ENCODE data around the gene ALLC. TPM values are rescaled to one million over a fixed set of nuclear protein-coding genes. Genes with fewer than 3 reads are reported as not detected.
A peak's percentile ranks its signal among the peaks of the same experiment; 100 is the strongest.

The ALLC gene
- total and polyA plus RNA-seq, 2 experiments from 2014 or later = not detected

GRCh38 chr2:3692375-3692774 is 34.4 kb downstream of the ALLC start:
- Histone ChIP-seq H3K79me2 (replicated peaks; ENCODE audit: insufficient read depth) (no peaks in the 10 kb centered on the region), H3K27me3 (ENCODE audit: insufficient read depth) (no peaks in the 10 kb centered on the region), H3K36me3 (ENCODE audit: insufficient read depth) (no peaks in the 10 kb centered on the region), H3K9me2 (ENCODE audit: insufficient read depth) (0 out of 2 replicates have a peak, but pooled peaks cover 3% of the 10 kb centered on the region), H4K20me1 (replicated peaks; ENCODE audit: insufficient read depth) (no peaks in the 10 kb centered on the region), H2AFZ (no peak overlapping the region), H3K27ac (ENCODE audit: low read depth) (no peak overlapping the region), H3F3A (replicated peaks; ENCODE audit: low read depth) (no peaks in the 10 kb centered on the region), H3K4me2 (no peak overlapping the region), H3K4me3 (no peak overlapping the region), H3K4me1 (ENCODE audit: insufficient read depth) (no peaks in the 10 kb centered on the region)
- ATAC-seq = peak; percentile 70
- Mint-ChIP-seq H3K9me3 (peaks cover 73% of the 10 kb centered on the region), H3K27me3 (ENCODE audit: insufficient read depth, low read depth, poor library complexity) (no peaks in the 10 kb centered on the region), H3K36me3 (ENCODE audit: low read depth) (peaks cover 8% of the 10 kb centered on the region; the same call in 2 of the 3 replicates), H3K4me1 (no peaks in the 10 kb centered on the region), H3K27ac (no peak overlapping the region), H3K4me3 (no peak overlapping the region)
- DNase-seq (ENCODE audit: low spot score) = peak; percentile 63
- TF ChIP-seq, protein P1, sequence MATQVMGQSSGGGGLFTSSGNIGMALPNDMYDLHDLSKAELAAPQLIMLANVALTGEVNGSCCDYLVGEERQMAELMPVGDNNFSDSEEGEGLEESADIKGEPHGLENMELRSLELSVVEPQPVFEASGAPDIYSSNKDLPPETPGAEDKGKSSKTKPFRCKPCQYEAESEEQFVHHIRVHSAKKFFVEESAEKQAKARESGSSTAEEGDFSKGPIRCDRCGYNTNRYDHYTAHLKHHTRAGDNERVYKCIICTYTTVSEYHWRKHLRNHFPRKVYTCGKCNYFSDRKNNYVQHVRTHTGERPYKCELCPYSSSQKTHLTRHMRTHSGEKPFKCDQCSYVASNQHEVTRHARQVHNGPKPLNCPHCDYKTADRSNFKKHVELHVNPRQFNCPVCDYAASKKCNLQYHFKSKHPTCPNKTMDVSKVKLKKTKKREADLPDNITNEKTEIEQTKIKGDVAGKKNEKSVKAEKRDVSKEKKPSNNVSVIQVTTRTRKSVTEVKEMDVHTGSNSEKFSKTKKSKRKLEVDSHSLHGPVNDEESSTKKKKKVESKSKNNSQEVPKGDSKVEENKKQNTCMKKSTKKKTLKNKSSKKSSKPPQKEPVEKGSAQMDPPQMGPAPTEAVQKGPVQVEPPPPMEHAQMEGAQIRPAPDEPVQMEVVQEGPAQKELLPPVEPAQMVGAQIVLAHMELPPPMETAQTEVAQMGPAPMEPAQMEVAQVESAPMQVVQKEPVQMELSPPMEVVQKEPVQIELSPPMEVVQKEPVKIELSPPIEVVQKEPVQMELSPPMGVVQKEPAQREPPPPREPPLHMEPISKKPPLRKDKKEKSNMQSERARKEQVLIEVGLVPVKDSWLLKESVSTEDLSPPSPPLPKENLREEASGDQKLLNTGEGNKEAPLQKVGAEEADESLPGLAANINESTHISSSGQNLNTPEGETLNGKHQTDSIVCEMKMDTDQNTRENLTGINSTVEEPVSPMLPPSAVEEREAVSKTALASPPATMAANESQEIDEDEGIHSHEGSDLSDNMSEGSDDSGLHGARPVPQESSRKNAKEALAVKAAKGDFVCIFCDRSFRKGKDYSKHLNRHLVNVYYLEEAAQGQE (IDR thresholded peaks at IDR 0.05; ENCODE audit: unreplicated experiment) = no peak
- TF ChIP-seq, protein P2, sequence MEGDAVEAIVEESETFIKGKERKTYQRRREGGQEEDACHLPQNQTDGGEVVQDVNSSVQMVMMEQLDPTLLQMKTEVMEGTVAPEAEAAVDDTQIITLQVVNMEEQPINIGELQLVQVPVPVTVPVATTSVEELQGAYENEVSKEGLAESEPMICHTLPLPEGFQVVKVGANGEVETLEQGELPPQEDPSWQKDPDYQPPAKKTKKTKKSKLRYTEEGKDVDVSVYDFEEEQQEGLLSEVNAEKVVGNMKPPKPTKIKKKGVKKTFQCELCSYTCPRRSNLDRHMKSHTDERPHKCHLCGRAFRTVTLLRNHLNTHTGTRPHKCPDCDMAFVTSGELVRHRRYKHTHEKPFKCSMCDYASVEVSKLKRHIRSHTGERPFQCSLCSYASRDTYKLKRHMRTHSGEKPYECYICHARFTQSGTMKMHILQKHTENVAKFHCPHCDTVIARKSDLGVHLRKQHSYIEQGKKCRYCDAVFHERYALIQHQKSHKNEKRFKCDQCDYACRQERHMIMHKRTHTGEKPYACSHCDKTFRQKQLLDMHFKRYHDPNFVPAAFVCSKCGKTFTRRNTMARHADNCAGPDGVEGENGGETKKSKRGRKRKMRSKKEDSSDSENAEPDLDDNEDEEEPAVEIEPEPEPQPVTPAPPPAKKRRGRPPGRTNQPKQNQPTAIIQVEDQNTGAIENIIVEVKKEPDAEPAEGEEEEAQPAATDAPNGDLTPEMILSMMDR (conservative IDR thresholded peaks at IDR 0.05; ENCODE audit: low read depth in 2 of 2) = peak; percentile 73 to 75

DNA sequence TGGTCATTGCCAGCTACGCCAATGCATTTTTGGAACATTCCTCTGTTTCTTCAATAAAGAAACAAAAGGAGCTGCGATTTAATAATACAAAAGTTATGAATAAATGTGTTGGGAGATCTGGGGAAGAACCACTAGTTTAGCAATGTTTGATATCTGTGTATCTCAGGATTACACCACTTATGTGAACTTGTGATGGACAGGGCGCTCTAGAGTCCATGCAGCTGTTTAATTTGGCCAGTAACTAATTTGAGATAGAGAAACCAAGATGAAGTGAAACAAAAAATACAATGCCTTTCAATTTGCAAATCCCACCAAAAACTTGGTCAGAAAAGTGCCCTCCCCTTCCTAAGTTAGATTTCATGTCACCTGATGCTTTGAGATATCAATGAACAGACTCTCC is 38.5 kb downstream of the ALLC start:
- no peaks in the 10 kb centered on the region for H4K20me1 ChIP-seq (replicated peaks; ENCODE audit: insufficient read depth)
- Mint-ChIP-seq H3K27ac (no peak overlapping the region), H3K36me3 (ENCODE audit: low read depth) (no peaks in the 10 kb centered on the region), H3K4me1 (no peaks in the 10 kb centered on the region), H3K4me3 (no peak overlapping the region), H3K27me3 (ENCODE audit: insufficient read depth, low read depth, poor library complexity) (no peaks in the 10 kb centered on the region), H3K9me3 (peaks cover 59% of the 10 kb centered on the region)
- H3F3A ChIP-seq (replicated peaks; ENCODE audit: low read depth) = no peaks in the 10 kb centered on the region
- DNase-seq (ENCODE audit: low spot score) = no peak
- no peaks in the 10 kb centered on the region for H3K36me3 ChIP-seq (ENCODE audit: insufficient read depth)
- peaks cover 12% of the 10 kb centered on the region for H3K27me3 ChIP-seq (ENCODE audit: insufficient read depth)
- no peak overlapping the region for H3K4me3 ChIP-seq
- no peaks in the 10 kb centered on the region for H3K9me2 ChIP-seq (ENCODE audit: insufficient read depth)
- H3K79me2 ChIP-seq (replicated peaks; ENCODE audit: insufficient read depth) = no peaks in the 10 kb centered on the region
- ATAC-seq = no peak
- H2AFZ ChIP-seq = no peak overlapping the region
- no peak overlapping the region for H3K4me2 ChIP-seq
- no peak overlapping the region for H3K27ac ChIP-seq (ENCODE audit: low read depth)
- H3K4me1 ChIP-seq (ENCODE audit: insufficient read depth) = no peaks in the 10 kb centered on the region
- TF ChIP-seq, protein P2 (conservative IDR thresholded peaks at IDR 0.05; ENCODE audit: low read depth in 2 of 2) = no peak
- TF ChIP-seq EZH2phosphoT487 (IDR thresholded peaks at IDR 0.05; ENCODE audit: unreplicated experiment) = no peak
- TF ChIP-seq CREB1 (CRISPR knock-in tag; IDR thresholded peaks at IDR 0.05; ENCODE audit: low read depth) = no peak
- no peak for TF ChIP-seq JUNB (IDR thresholded peaks at IDR 0.05; ENCODE audit: unreplicated experiment)
- TF ChIP-seq STAT1 (IDR thresholded peaks at IDR 0.05; ENCODE audit: unreplicated experiment) = no peak
- no peak for TF ChIP-seq ZNF114 (CRISPR knock-in tag; IDR thresholded peaks at IDR 0.05)
- no peak for TF ChIP-seq POLR2AphosphoS5 (IDR thresholded peaks at IDR 0.05; ENCODE audit: low read depth)
- TF ChIP-seq, protein P1 (IDR thresholded peaks at IDR 0.05; ENCODE audit: unreplicated experiment) = no peak

Data from GM23338 (cell line).